NCI-H748 treated with DMSO at 0.1 percent for 48 hours (cell line): ENCODE data around the gene ITGA11.

Experiments used
- DNase-seq: peaks from one replicate; lab custom pipeline; 2025; lab: John Stamatoyannopoulos, UW

The ITGA11 gene

GRCh38 chr15:68352401-68353062 lies 79.4 kb downstream of the ITGA11 start:
- DNase-seq: no peak

GRCh38 chr15:68349151-68349550 lies 82.8 kb downstream of the ITGA11 start:
- DNase-seq: no peak

GRCh38 chr15:68348606-68349005 lies 83.4 kb downstream of the ITGA11 start:
- DNase-seq: no peak

GRCh38 chr15:68348081-68348480 lies 83.9 kb downstream of the ITGA11 start:
- no peak for DNase-seq

- no peak for DNase-seq
Measured at GRCh38 chr15:68347392-68347791, 84.6 kb downstream of the ITGA11 start.

- DNase-seq: no peak
Measured at GRCh38 chr15:68346979-68347378, 85.0 kb downstream of the ITGA11 start.

- no peak for DNase-seq
Measured at GRCh38 chr15:68345481-68345880, 86.5 kb downstream of the ITGA11 start.

- DNase-seq: no peak
Measured at GRCh38 chr15:68344600-68344999, 87.4 kb downstream of the ITGA11 start.

- DNase-seq: no peak
Measured at GRCh38 chr15:68343579-68344225, 88.3 kb downstream of the ITGA11 start.

GRCh38 chr15:68341760-68342725 lies 89.9 kb downstream of the ITGA11 start:
- DNase-seq: no peak

- no peak for DNase-seq
Measured at GRCh38 chr15:68340726-68341671, 91.0 kb downstream of the ITGA11 start.

- DNase-seq: no peak
Measured at GRCh38 chr15:68339481-68339880, 92.5 kb downstream of the ITGA11 start.

GRCh38 chr15:68337826-68338225 lies 94.1 kb downstream of the ITGA11 start:
- DNase-seq: no peak

GRCh38 chr15:68336516-68336915 lies 95.4 kb downstream of the ITGA11 start:
- DNase-seq: no peak

- DNase-seq: no peak
Measured at GRCh38 chr15:68335655-68336054, 96.3 kb downstream of the ITGA11 start.

- DNase-seq: no peak
Measured at GRCh38 chr15:68335251-68335650, 96.7 kb downstream of the ITGA11 start.

- no peak for DNase-seq
Measured at GRCh38 chr15:68334661-68335124, 97.3 kb downstream of the ITGA11 start.

- no peak for DNase-seq
Measured at GRCh38 chr15:68333775-68334470, 98.0 kb downstream of the ITGA11 start.

GRCh38 chr15:68332266-68332665 lies 99.7 kb downstream of the ITGA11 start:
- no peak for DNase-seq

GRCh38 chr15:68330901-68331300 lies 101.1 kb downstream of the ITGA11 start:
- DNase-seq: no peak

- no peak for DNase-seq
Measured at GRCh38 chr15:68330416-68330815, 101.5 kb downstream of the ITGA11 start.
